ENCODE data around the gene SMIM44.

The SMIM44 gene

DNA sequence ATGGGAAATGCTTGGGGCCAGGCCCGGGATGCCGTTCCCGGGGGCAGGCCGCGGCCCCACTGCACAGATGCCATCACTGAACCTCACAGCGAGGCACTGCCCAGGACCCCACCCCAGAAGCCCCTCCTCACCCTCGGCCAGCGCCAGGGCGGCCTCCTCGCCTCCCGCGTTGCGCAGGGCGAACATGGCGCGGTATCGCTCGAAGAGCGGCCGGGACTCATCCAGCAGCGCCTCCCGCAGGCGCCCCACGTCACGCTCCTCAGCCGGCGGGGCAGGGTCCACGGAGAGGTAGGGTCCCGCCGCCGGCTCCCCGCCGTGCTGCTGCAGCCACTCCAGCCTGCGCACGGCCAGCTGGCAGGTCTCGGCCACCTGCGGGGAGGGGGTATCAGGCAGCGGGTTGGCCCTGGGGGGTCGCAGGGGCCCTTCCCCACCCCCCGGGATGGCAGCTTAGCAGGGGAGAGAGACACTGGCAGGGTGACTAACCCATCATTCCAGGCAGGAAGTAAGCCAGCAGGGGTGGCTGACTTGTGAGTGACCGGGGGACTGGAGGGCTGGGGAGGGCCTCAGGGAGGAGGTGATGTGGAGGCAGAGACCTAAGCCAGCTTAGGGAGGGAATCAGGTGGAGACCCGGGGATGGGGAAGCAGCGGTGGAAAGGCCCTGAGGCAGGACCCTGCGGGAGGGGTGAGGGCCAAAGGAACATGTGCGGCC, 9.0 kb upstream of the SMIM44 start:
- H3K36me3 ChIP-seq (ENCODE audit: control insufficient read depth, insufficient read depth, low read length): no peaks in the 10 kb centered on the region
- no peaks in the 10 kb centered on the region for H3K9me3 ChIP-seq (ENCODE audit: control insufficient read depth, low read length)
- no peaks in the 10 kb centered on the region for H3K27me3 ChIP-seq (ENCODE audit: control insufficient read depth, insufficient read depth, low read length)
- no peaks in the 10 kb centered on the region for H3K4me1 ChIP-seq
- no peak overlapping the region for H2AFZ ChIP-seq
- H3K27ac ChIP-seq: no peak overlapping the region
- H3K79me2 ChIP-seq: no peaks in the 10 kb centered on the region
- no peak for TF ChIP-seq CTCF (IDR thresholded peaks at IDR 0.05)
- no peak overlapping the region for H3K9ac ChIP-seq
- no peak overlapping the region for H3K4me2 ChIP-seq (ENCODE audit: low read length)
- no peak overlapping the region for H3K4me3 ChIP-seq (ENCODE audit: low read depth, low read length)

GRCh38 chr19:3491396-3492119, 8.3 kb upstream of the SMIM44 start:
- no peak overlapping the region for H3K27ac ChIP-seq
- H3K36me3 ChIP-seq (ENCODE audit: control insufficient read depth, insufficient read depth, low read length): no peaks in the 10 kb centered on the region
- H3K4me1 ChIP-seq: no peaks in the 10 kb centered on the region
- no peaks in the 10 kb centered on the region for H3K27me3 ChIP-seq (ENCODE audit: control insufficient read depth, insufficient read depth, low read length)
- no peak for TF ChIP-seq CTCF (IDR thresholded peaks at IDR 0.05)
- no peak overlapping the region for H3K4me3 ChIP-seq (ENCODE audit: low read depth, low read length)
- H3K4me2 ChIP-seq (ENCODE audit: low read length): no peak overlapping the region
- no peaks in the 10 kb centered on the region for H3K79me2 ChIP-seq
- H3K9me3 ChIP-seq (ENCODE audit: control insufficient read depth, low read length): no peaks in the 10 kb centered on the region
- no peak overlapping the region for H3K9ac ChIP-seq
- H2AFZ ChIP-seq: no peak overlapping the region

DNA sequence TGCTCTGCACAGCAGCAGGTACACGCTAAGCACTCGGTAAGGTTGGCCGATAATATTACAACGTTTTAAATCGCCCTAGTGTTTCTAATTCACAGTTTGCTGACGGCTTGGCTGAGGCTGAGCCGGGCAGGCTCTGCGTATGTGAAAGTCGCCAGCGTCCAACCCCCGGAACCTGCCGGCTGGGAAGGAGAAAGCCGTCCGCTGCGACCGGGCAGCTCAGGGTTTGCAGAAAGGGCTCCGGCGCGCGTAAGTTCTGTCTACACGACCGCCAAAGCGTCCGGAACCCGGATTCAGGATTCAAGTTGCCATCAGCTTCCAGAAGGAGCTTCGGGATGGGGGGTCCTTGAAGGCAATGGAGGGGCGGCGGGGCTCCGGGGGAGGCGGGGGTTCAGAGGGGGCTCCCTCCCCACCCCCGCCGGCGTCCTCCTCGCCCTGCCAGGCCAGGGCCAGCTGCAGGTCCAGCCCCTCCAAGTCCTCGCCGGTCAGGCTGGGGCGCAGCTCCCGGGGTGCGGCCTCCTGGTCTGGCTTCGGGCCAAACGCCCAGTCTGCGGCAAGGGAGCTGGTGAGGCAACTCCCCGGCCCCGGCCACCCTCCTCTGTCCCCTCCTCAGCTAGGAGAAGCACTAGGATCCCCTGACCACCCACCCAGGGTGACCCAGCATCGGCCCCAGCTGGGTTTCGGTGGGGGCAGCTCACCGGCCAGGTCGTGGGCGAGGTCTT, 575 bp downstream of the SMIM44 start:
- Histone ChIP-seq H3K9me3 (ENCODE audit: control insufficient read depth, low read length) (no peaks in the 10 kb centered on the region), H3K27me3 (ENCODE audit: control insufficient read depth, insufficient read depth, low read length) (no peaks in the 10 kb centered on the region), H3K4me3 (ENCODE audit: low read depth, low read length) (no peak overlapping the region), H3K36me3 (ENCODE audit: control insufficient read depth, insufficient read depth, low read length) (no peaks in the 10 kb centered on the region), H3K4me1 (no peaks in the 10 kb centered on the region), H2AFZ (no peak overlapping the region), H3K27ac (no peak overlapping the region), H3K9ac (no peak overlapping the region), H3K4me2 (ENCODE audit: low read length) (no peak overlapping the region), H3K79me2 (no peaks in the 10 kb centered on the region)
- TF ChIP-seq CTCF (IDR thresholded peaks at IDR 0.05): no peak

DNA sequence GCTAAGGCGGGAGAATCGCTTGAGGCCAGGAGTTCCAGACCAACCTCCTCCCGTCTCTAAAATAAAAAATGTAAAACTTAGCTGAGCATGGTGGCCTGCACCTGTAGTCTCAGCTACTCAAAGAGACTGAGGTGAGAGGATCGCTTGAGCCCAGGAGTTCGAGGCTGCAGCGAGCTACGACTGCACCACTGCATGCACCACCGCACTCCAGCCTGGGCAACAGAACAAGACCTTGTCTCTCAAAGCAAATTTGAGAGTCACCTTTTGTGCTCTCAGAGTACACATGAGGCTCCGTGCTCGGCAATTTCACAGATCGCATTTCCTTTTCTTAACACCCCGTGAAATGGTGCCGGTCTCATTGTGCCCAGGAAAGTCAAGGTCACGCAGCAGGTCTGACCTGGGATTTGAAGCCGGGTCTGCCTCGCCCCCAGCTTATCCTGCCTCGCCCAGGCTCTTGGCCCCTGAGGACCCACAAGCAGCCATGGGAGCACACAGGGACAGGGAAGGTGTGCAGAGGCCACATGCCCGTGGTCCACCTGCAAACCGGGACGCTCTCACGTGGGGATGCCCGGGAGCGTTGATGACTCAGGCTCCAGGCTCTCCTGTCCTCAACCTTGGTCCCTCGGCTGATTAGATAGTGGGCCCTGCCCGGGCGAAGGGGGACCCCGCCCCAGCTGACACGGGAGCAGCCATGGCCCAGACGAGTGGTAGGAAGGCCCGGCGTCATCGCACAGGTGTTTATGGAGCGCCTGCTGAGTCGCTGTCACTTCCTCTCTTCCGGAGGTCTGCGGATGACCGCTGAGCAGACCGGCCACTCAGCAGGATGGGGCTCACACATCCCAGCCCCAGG, 1.8 kb downstream of the SMIM44 start:
- no peak overlapping the region for H3K27ac ChIP-seq

More for the DNA sequence above, 1.8 kb downstream of the SMIM44 start:
- Histone ChIP-seq H3K79me2 (no peaks in the 10 kb centered on the region), H3K4me2 (ENCODE audit: low read length) (no peak overlapping the region), H2AFZ (no peak overlapping the region), H3K27me3 (ENCODE audit: control insufficient read depth, insufficient read depth, low read length) (no peaks in the 10 kb centered on the region), H3K36me3 (ENCODE audit: control insufficient read depth, insufficient read depth, low read length) (no peaks in the 10 kb centered on the region), H3K4me3 (ENCODE audit: low read depth, low read length) (no peak overlapping the region), H3K4me1 (no peaks in the 10 kb centered on the region), H3K9me3 (ENCODE audit: control insufficient read depth, low read length) (no peaks in the 10 kb centered on the region), H3K9ac (no peak overlapping the region)
- TF ChIP-seq CTCF (IDR thresholded peaks at IDR 0.05): no peak
